ENCODE results near the gene NAGLU. TPM values are rescaled to one million over a fixed set of nuclear protein-coding genes. Genes with fewer than 3 reads are reported as not detected.

NAGLU gene
- total and polyA plus RNA-seq, 10 of the 15 experiments (the other 5 are each of a cell fraction or from before 2014, with no cell fraction given), result 0.23 to 27.5 (median 8.9) TPM

DNA sequence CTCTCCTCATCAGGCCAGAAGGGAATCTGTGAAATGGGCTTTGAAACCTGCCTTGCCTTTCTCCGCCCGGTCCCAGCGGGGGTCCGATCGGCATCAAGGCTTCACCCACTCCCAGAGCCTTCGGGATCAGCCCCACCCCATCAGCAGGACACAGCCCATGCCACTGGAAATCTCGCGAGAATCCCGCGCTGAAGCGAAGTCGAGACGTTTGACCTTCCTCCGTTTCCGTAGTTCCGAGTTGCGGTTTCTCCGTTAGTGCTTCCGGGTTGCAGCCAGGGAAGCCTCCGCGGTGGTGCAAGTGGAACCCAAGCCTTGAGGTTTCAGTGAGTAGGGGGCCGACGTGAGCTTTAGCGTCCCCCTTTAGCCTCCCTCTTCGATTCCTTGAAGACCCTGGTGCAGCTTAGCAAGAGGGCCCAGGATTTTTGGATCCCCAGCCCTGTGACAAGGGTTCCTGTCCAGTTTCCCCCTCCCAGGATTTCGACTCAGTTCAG lies 25.9 kb downstream of the NAGLU start, which contains the start of gene COASY:
COASY (plus strand) TSS at position 252 of the 491 bp plus-strand sequence. CDS start 475 bp downstream, outside the sequence.
- H3K9me3 ChIP-seq (replicated peaks; ENCODE audit: control insufficient read depth, insufficient read depth, low read length), result no peaks in the 10 kb centered on the region
- peaks cover 37% of the 10 kb centered on the region for H3K79me2 ChIP-seq (ENCODE audit: control insufficient read depth, insufficient read depth, low read length)
- peak within 1 kb of the TSS; percentile 76 for H3K4me3 ChIP-seq
- intact Hi-C loops (cut with micrococcal nuclease; ENCODE audit: unreplicated experiment), result no loop called here
- peaks cover 12 to 19% of the 10 kb centered on the region in 2 experiments; a peak in 3 of 4 replicates for H3K36me3 ChIP-seq (ENCODE audit: control insufficient read depth in 2 of 2, insufficient read depth in 2 of 2, low read length in 1 of 2)
- FAIRE-seq (peak; percentile 99), DNase-seq (ENCODE audit: low read depth, low spot score) (peak; percentile 96), ATAC-seq (peak; percentile 79)
- no peaks in the 10 kb centered on the region for H3K27me3 ChIP-seq (replicated peaks in 1 of 2; ENCODE audit: control insufficient read depth in 2 of 2, insufficient read depth in 2 of 2, low read length in 1 of 2)
- H2AFZ ChIP-seq (ENCODE audit: control insufficient read depth, low read depth, low read length), result peak within 1 kb of the TSS; percentile 98
- ChIA-PET POLR2A (interaction anchor here (2.5 kb wide), 1 partner anchor 47 kb away, joined by 6 read pairs; the partner anchor contains the start of genes RETREG3 and TUBG1), RAD21 (ENCODE audit: unreplicated experiment) (no interaction called here), CTCF (interaction anchor here (1.0 kb wide), 1 partner anchor 12 kb away, joined by 3 read pairs; no protein-coding TSS in a partner anchor), SMC1A (ENCODE audit: uncharacterized antibody, unreplicated experiment) (no interaction called here)
- peak within 1 kb of the TSS; percentile 98 for H3K9ac ChIP-seq (ENCODE audit: control insufficient read depth, insufficient read depth, low read length)
- peak within 1 kb of the TSS; percentile 100 for H3K4me2 ChIP-seq (ENCODE audit: control insufficient read depth, insufficient read depth)
- H4K20me1 ChIP-seq (ENCODE audit: control insufficient read depth, insufficient read depth), result no peaks in the 10 kb centered on the region
- peaks cover 21% of the 10 kb centered on the region for H3K4me1 ChIP-seq (ENCODE audit: control insufficient read depth, insufficient read depth, low read length)
- in situ Hi-C loops (cut with MboI), result no loop called here
- 1% methylated on average over 26 of the region's 26 CpGs for WGBS (ENCODE audit: insufficient coverage, insufficient replicate concordance, low lambda C conversion rate, missing lambda C conversion rate)
- peak within 1 kb of the TSS; percentile 93 for H3K27ac ChIP-seq (ENCODE audit: control insufficient read depth, insufficient read depth)
- no TSS peak for BruUV-seq (replicated peaks)
- TF ChIP-seq IRF4 (IDR thresholded peaks at IDR 0.05; ENCODE audit: low read depth, low read length) (peak; percentile 73; the same call in 1 of the 2 replicates), NR2C1 (IDR thresholded peaks at IDR 0.05) (peak; percentile 98), SIN3A (IDR thresholded peaks at IDR 0.05; ENCODE audit: low read depth, low read length) (peak; percentile 54; the same call in 1 of the 2 replicates), MTA2 (IDR thresholded peaks at IDR 0.05; ENCODE audit: low read depth) (peak; percentile 82), DPF2 (IDR thresholded peaks at IDR 0.05) (peak; percentile 63), RUNX3 (IDR thresholded peaks at IDR 0.05; ENCODE audit: low read length) (peak; percentile 99), BCL11A (IDR thresholded peaks at IDR 0.05; ENCODE audit: low read depth, low read length) (no peak), CHD1 (IDR thresholded peaks at IDR 0.05; ENCODE audit: low read depth, low read length) (no peak), NR2C2 (IDR thresholded peaks at IDR 0.05; ENCODE audit: borderline replicate concordance, control insufficient read depth, insufficient read length, low read depth) (peak; percentile 88), NFXL1 (IDR thresholded peaks at IDR 0.05; ENCODE audit: borderline replicate concordance) (no peak)
- TF ChIP-seq, protein P1, sequence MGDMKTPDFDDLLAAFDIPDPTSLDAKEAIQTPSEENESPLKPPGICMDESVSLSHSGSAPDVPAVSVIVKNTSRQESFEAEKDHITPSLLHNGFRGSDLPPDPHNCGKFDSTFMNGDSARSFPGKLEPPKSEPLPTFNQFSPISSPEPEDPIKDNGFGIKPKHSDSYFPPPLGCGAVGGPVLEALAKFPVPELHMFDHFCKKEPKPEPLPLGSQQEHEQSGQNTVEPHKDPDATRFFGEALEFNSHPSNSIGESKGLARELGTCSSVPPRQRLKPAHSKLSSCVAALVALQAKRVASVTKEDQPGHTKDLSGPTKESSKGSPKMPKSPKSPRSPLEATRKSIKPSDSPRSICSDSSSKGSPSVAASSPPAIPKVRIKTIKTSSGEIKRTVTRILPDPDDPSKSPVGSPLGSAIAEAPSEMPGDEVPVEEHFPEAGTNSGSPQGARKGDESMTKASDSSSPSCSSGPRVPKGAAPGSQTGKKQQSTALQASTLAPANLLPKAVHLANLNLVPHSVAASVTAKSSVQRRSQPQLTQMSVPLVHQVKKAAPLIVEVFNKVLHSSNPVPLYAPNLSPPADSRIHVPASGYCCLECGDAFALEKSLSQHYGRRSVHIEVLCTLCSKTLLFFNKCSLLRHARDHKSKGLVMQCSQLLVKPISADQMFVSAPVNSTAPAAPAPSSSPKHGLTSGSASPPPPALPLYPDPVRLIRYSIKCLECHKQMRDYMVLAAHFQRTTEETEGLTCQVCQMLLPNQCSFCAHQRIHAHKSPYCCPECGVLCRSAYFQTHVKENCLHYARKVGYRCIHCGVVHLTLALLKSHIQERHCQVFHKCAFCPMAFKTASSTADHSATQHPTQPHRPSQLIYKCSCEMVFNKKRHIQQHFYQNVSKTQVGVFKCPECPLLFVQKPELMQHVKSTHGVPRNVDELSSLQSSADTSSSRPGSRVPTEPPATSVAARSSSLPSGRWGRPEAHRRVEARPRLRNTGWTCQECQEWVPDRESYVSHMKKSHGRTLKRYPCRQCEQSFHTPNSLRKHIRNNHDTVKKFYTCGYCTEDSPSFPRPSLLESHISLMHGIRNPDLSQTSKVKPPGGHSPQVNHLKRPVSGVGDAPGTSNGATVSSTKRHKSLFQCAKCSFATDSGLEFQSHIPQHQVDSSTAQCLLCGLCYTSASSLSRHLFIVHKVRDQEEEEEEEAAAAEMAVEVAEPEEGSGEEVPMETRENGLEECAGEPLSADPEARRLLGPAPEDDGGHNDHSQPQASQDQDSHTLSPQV (IDR thresholded peaks at IDR 0.05), result no peak
- TF ChIP-seq, protein P2, sequence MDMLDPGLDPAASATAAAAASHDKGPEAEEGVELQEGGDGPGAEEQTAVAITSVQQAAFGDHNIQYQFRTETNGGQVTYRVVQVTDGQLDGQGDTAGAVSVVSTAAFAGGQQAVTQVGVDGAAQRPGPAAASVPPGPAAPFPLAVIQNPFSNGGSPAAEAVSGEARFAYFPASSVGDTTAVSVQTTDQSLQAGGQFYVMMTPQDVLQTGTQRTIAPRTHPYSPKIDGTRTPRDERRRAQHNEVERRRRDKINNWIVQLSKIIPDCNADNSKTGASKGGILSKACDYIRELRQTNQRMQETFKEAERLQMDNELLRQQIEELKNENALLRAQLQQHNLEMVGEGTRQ (IDR thresholded peaks at IDR 0.05; ENCODE audit: borderline replicate concordance, low read depth, low read length), result no peak
- TF ChIP-seq, protein P3, sequence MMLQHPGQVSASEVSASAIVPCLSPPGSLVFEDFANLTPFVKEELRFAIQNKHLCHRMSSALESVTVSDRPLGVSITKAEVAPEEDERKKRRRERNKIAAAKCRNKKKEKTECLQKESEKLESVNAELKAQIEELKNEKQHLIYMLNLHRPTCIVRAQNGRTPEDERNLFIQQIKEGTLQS (IDR thresholded peaks at IDR 0.05; ENCODE audit: borderline replicate concordance, extremely low read depth, low read depth, low read length), result no peak
- TF ChIP-seq, protein P4, sequence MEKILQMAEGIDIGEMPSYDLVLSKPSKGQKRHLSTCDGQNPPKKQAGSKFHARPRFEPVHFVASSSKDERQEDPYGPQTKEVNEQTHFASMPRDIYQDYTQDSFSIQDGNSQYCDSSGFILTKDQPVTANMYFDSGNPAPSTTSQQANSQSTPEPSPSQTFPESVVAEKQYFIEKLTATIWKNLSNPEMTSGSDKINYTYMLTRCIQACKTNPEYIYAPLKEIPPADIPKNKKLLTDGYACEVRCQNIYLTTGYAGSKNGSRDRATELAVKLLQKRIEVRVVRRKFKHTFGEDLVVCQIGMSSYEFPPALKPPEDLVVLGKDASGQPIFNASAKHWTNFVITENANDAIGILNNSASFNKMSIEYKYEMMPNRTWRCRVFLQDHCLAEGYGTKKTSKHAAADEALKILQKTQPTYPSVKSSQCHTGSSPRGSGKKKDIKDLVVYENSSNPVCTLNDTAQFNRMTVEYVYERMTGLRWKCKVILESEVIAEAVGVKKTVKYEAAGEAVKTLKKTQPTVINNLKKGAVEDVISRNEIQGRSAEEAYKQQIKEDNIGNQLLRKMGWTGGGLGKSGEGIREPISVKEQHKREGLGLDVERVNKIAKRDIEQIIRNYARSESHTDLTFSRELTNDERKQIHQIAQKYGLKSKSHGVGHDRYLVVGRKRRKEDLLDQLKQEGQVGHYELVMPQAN (conservative IDR thresholded peaks at IDR 0.05), result peak; percentile 66

Measured in GM12878 (cell line).